WI38 (cell line): ENCODE measurements around the gene CELF4.

Experiments
- H3K4me3 ChIP-seq: 2 replicates; pipeline ENCODE4 v1.5.1; 2011; ENCODE audit warnings: low read depth, mild to moderate bottlenecking, control low read depth, low read length
- TF ChIP-seq, protein P1 (sequence below): IDR thresholded peaks from 2 replicates; pipeline ENCODE4 v1.5.1; 2012; ENCODE audit warnings: low read depth, mild to moderate bottlenecking, control low read depth, low read length

CELF4 gene

DNA sequence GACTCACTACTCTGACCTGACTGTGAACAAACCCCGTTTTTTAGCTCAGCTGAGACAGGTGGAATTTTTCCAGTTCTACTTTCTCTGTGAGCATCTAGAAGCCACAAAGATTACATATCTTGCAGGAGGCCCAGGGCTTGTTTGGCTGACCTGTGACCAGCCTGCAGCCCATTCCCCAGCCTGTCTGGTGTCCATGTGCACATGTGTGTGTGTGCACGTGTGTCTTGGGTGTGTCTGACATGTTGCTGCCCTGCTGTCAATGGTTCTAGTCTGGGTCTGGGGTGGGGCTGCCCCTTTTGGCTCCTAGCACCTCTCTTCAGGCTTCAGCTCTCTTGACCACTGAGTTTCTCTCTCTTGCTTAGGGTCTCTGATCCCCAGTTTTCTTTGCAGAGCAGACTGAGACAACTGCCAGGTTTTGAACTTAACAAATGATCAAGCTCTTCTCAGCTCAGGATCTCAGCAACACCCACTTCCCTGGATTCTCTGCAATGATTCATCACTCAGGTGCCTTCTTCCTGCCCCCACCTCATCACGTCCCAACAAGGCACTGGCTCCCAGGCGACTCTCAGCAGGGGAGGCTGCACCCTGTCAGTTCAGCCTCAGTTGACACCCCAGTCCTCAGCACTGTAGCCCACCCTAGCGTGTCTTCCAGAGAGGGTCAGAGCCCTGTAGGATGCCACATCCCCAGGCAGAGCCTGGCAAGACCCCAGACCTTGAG is 130.3 kb downstream of the CELF4 start:
- H3K4me3 ChIP-seq = no peak overlapping the region
- TF ChIP-seq, protein P1, sequence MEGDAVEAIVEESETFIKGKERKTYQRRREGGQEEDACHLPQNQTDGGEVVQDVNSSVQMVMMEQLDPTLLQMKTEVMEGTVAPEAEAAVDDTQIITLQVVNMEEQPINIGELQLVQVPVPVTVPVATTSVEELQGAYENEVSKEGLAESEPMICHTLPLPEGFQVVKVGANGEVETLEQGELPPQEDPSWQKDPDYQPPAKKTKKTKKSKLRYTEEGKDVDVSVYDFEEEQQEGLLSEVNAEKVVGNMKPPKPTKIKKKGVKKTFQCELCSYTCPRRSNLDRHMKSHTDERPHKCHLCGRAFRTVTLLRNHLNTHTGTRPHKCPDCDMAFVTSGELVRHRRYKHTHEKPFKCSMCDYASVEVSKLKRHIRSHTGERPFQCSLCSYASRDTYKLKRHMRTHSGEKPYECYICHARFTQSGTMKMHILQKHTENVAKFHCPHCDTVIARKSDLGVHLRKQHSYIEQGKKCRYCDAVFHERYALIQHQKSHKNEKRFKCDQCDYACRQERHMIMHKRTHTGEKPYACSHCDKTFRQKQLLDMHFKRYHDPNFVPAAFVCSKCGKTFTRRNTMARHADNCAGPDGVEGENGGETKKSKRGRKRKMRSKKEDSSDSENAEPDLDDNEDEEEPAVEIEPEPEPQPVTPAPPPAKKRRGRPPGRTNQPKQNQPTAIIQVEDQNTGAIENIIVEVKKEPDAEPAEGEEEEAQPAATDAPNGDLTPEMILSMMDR = no peak

DNA sequence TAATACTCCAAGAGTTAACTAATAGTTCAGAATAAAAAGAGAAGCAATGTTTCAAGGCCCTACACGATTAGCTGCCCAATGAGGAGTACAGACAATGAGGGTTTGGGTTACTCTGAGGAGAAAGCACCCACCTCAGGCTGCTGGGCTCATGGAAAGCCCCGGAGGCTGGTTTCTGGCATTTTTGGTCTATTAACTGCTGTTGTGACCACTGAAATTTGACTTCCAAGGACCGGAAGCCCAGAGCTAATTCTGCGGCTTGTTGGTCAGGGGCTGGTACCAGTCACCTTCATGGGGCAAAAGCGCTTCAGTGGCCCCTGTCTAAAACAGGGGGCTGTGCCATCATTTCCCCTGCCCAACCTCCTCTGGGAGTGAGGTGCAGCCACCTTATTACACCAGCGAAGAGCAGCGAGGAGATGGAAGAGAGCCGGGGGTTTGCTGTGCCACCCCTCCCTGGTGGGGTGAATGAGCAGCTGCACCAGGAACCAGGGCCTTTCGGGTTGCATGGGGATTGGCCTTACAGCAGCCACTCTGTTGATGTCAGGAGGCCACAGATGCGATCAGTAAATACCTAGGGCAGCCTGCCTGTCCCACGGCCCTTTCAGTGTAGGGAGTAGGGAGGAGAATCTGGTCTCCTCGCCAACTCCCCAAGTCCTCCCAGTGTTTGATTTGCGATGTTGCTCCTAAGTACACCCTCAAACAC is 131.3 kb downstream of the CELF4 start:
- no peak overlapping the region for H3K4me3 ChIP-seq
- TF ChIP-seq, protein P1 = no peak

DNA sequence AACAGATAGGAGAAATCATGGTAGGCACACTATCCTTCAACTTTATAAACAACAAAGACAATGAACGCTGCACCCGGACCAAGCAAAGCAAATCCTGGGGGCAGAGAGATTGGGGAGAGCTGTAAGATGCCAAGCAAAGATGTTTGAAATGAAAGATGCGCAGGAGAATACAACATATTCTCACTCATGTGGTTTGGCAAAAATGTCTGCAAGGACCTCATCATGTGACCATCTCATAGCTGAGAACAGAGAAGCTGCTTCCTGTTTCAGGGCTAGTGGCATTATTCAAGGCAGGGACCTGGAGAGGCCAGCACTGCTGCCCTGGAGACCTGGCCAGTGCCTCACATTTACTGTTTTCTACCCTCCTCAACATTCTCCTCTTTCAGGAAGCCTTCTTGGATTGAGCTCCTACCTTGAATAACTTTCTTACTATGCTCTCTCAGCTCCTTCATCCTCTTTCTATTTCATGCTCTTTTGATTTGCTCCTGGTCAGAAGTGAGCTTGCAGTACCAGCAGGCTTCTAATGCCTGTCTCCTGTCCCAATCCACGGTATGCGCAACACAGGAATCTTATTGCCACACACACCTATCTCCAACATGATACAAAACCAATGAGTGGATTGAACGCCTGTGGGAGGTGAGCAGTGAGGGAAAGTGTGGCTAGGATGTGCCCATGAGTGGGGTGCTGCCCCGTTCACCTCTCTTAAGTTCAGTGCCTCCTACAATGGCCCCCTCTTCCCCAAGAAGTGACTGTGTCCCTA is 133.0 kb downstream of the CELF4 start:
- TF ChIP-seq, protein P1 = no peak

DNA sequence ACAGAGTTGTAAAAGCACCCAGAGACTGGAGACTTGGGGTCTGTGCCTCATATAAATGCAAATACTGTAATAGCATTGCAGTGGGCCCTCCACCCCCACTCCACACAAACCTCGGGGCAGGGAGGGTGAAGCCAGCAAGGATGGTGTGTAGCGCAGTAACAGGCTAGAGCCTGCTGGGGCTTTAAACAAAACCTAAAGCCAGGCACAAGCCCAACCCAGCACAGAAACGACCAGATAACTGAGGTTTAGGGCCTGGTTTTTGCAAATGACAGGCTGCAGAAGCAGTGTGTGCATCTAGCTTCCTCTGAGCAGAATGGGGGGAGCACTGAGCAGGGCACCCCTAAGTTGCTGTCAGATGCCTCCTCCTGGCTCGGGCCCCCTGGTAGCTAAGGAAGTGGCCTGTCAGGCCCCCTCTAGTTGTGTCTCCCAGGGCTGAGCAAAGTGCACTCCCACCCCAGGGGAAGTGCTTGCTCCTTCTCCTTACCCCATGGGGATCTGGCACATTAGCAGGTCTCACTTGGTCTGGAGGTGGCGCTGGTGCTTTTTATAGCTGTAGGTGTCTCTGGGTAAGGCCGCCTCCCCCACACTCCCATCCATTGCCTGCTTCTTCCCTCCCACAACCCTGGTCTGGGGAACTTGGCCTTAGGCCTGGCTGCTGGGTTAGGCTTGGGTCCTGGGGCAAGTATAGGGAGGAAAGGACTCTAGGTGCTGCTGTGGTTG is 135.1 kb downstream of the CELF4 start:
- TF ChIP-seq, protein P1 = no peak
- no peak overlapping the region for H3K4me3 ChIP-seq

More for the DNA sequence above, 133.0 kb downstream of the CELF4 start:
- H3K4me3 ChIP-seq = no peak overlapping the region

DNA sequence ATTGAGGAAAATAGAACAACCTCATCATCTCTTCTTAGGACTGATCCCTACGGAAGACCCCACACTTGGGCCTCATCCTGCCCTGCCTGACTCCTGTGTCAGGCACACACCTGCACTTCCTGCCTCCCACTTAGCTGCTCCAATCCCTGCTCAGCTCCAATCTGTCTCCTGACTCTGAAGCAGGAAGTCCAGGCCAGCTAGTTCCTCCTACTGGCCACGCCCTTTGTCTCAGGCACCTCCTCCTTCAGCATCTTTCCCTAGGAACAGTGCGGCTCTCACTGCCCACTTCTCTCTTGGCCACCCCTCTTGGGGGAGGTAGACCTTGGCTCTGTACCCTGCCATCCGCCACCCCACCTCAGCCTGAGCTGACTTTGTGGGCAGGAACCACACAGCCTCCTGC is 135.8 kb downstream of the CELF4 start:
- no peak overlapping the region for H3K4me3 ChIP-seq
- TF ChIP-seq, protein P1 = no peak

DNA sequence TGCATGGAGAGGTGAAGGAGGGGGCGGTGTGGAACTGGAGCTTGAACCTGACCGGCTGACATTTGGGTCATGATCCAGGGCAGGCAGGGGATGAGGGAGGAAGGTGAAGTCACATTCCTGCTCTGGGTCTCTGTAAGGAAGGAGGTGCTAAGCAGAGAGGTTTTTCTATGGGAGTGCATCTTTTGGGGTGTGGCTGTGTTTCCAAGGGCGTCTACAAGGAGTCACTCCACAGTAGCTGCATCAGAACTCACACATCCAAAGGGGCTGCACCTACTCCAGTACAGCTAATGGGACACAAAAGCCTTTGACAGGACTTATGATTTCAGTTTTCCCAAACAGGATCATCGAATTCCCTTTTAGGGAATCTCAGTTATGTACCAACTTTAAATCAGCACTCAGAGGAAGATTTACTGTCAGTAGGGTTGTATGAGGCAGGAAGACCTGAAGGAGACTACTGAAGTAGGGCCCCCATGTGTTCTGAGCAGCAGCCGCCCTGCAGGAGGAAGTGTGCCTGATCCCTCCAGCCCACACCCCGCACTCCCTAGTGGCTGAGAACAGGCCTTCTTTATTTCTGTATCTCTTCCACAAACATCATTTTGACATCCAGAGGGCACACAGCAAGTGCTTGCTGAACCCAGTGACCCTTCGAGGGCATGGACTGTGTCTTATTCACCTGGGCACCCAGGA is 137.2 kb downstream of the CELF4 start:
- TF ChIP-seq, protein P1 = no peak
- H3K4me3 ChIP-seq = no peak overlapping the region
